HG02588 (cell line): ENCODE data around the gene DHX57.
A peak's percentile ranks its signal among the peaks of the same experiment; 100 is the strongest.
"Not testable (repeated sequence)": the region's sequence is repeated elsewhere in the genome, so short reads cannot be mapped to it uniquely, and the experiment has no call there.

Source experiments
- ATAC-seq: cut with Tn5 transposase; IDR thresholded peaks from one replicate; pipeline ENCODE4 v1.9.1; 2021; ENCODE audit warnings: mild to moderate bottlenecking, moderate library complexity; ENCODE audit not compliant: unreplicated experiment

DHX57 gene

GRCh38 chr2:38873763-38874162 is 2.0 kb downstream of the DHX57 start:
- ATAC-seq, result no peak

- ATAC-seq, result no peak
These were observed 4.3 kb downstream of the DHX57 start for GRCh38 chr2:38871432-38871831.

GRCh38 chr2:38866773-38867443 is 8.8 kb downstream of the DHX57 start:
- ATAC-seq, result no peak

GRCh38 chr2:38863061-38863695 is 12.6 kb downstream of the DHX57 start:
- ATAC-seq, result no peak

- ATAC-seq, result no peak
These were observed 13.3 kb downstream of the DHX57 start for GRCh38 chr2:38862476-38862875.

GRCh38 chr2:38856165-38856564 is 19.6 kb downstream of the DHX57 start:
- no peak for ATAC-seq

GRCh38 chr2:38850045-38850444 is 25.7 kb downstream of the DHX57 start:
- ATAC-seq, result peak; percentile 63

- ATAC-seq, result peak; percentile 12
These were observed 38.9 kb downstream of the DHX57 start for GRCh38 chr2:38836791-38837190.

- ATAC-seq, result peak; percentile 92
These were observed 39.7 kb downstream of the DHX57 start for GRCh38 chr2:38835990-38836389.

- ATAC-seq, result no peak
These were observed 40.6 kb downstream of the DHX57 start for GRCh38 chr2:38835015-38835601.

- ATAC-seq, result no peak
These were observed 45.1 kb downstream of the DHX57 start for GRCh38 chr2:38830526-38831159.

- no peak for ATAC-seq
These were observed 45.8 kb downstream of the DHX57 start for GRCh38 chr2:38829971-38830370.

- ATAC-seq, result no peak
These were observed 47.3 kb downstream of the DHX57 start for GRCh38 chr2:38828460-38828859.

- ATAC-seq, result not testable (repeated sequence)
These were observed 48.1 kb downstream of the DHX57 start for GRCh38 chr2:38827539-38828145.

GRCh38 chr2:38825956-38826355 is 49.8 kb downstream of the DHX57 start:
- ATAC-seq, result no peak

- no peak for ATAC-seq
These were observed 50.8 kb downstream of the DHX57 start for GRCh38 chr2:38824906-38825305.

GRCh38 chr2:38823386-38823785 is 52.3 kb downstream of the DHX57 start:
- ATAC-seq, result no peak

GRCh38 chr2:38818565-38818964 is 57.2 kb downstream of the DHX57 start:
- no peak for ATAC-seq

GRCh38 chr2:38815936-38816335 is 59.8 kb downstream of the DHX57 start:
- no peak for ATAC-seq

- ATAC-seq, result no peak
These were observed 65.2 kb downstream of the DHX57 start for GRCh38 chr2:38810488-38810887.

- ATAC-seq, result no peak
These were observed 67.1 kb downstream of the DHX57 start for GRCh38 chr2:38808677-38809076.

- ATAC-seq, result no peak
These were observed 69.0 kb downstream of the DHX57 start for GRCh38 chr2:38806733-38807059.
